Measurements from ENCODE around the gene MFSD1. TPM values are rescaled to one million over a fixed set of nuclear protein-coding genes. Genes with fewer than 3 reads are reported as not detected.

Gene MFSD1
- total and polyA plus RNA-seq, 2 donors (not counting 1 experiment from before 2014, with no cell fraction given): 16.4 to 31.8 TPM

DNA sequence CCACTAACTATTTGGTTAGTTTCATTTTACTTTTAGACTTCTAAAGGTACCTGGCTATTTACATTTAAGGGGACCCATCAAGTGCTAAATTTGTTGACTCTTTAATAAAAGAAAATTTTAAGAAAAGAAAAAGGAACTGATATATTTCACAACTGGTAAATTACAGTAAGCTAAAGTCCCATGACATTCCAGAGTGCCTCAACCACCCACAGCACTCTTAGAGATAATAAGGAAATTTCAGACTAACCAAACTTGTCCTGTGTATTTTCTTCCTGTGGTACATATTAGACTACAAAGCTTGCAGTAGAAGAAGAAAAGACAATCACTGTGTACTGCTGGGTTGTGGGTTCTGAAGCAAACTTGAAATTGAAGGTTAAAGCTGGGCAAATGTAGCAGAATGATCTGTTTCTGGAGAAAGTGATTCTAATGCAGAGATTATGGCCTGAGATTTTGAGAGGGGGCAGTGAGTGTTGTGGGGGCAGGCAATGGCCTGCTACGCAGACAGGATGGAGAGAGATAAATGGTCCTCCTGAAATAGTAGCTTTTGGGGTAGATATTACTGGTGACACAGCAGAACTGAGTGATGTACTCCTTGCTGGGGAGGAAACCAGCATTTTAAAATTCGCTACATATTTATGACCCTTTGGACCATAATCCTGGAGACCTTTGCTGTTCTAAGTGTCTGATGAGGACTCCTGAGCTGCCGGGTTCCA, 24.5 kb upstream of the MFSD1 start:
- CTCF ChIA-PET: interaction anchor here (1.3 kb wide), 1 partner anchor 18 kb away, joined by 3 read pairs; no protein-coding TSS in a partner anchor
- Histone ChIP-seq H2AFZ (ENCODE audit: insufficient read depth, low read depth, low read length, poor library complexity, severe bottlenecking) (no peak overlapping the region), H3K27ac (ENCODE audit: low read length in 2 of 2) (no peak overlapping the region), H3K9me3 (ENCODE audit: control extremely low read depth in 1 of 3, control insufficient read depth in 2 of 3, insufficient read depth in 1 of 3, low read length in 2 of 3) (no peaks in the 10 kb centered on the region), H3K9ac (ENCODE audit: low read length) (no peak overlapping the region), H3K27me3 (replicated peaks in 1 of 4; ENCODE audit: control extremely low read depth in 1 of 4, control insufficient read depth in 3 of 4, insufficient read depth in 4 of 4, low read length in 3 of 4) (no peaks in the 10 kb centered on the region), H3K4me1 (ENCODE audit: control insufficient read depth in 2 of 2, insufficient read depth in 2 of 2, low read length in 2 of 2) (no peaks in the 10 kb centered on the region), H3K4me2 (replicated peaks; ENCODE audit: low read depth, low read length, poor library complexity, severe bottlenecking) (no peak overlapping the region), H4K20me1 (ENCODE audit: control insufficient read depth, insufficient read depth, low read length, poor library complexity, severe bottlenecking) (no peaks in the 10 kb centered on the region), H3K79me2 (ENCODE audit: control insufficient read depth, insufficient read depth, low read length) (no peaks in the 10 kb centered on the region), H3K4me3 (ENCODE audit: control extremely low read depth in 1 of 5, extremely low read depth in 1 of 5, insufficient read depth in 1 of 5, low read depth in 2 of 5, low read length in 4 of 5) (no peak overlapping the region), H3K36me3 (replicated peaks in 1 of 2; ENCODE audit: control extremely low read depth in 1 of 2, control insufficient read depth in 1 of 2, extremely low read depth in 1 of 2, insufficient read depth in 2 of 2, low read length in 1 of 2) (no peaks in the 10 kb centered on the region)
- DNase-seq (no peak), ATAC-seq (ENCODE audit: low read depth) (no peak)
- Mint-ChIP-seq H3K27ac (no peak overlapping the region), H3K4me1 (no peaks in the 10 kb centered on the region), H3K27me3 (no peaks in the 10 kb centered on the region), H3K4me3 (no peak overlapping the region), H3K9me3 (ENCODE audit: insufficient read depth) (no peaks in the 10 kb centered on the region)
- POLR2A ChIA-PET: no interaction called here
- 100% methylated on average over 3 of the region's 3 CpGs for WGBS (ENCODE audit: insufficient coverage)
- TF ChIP-seq, protein P1, sequence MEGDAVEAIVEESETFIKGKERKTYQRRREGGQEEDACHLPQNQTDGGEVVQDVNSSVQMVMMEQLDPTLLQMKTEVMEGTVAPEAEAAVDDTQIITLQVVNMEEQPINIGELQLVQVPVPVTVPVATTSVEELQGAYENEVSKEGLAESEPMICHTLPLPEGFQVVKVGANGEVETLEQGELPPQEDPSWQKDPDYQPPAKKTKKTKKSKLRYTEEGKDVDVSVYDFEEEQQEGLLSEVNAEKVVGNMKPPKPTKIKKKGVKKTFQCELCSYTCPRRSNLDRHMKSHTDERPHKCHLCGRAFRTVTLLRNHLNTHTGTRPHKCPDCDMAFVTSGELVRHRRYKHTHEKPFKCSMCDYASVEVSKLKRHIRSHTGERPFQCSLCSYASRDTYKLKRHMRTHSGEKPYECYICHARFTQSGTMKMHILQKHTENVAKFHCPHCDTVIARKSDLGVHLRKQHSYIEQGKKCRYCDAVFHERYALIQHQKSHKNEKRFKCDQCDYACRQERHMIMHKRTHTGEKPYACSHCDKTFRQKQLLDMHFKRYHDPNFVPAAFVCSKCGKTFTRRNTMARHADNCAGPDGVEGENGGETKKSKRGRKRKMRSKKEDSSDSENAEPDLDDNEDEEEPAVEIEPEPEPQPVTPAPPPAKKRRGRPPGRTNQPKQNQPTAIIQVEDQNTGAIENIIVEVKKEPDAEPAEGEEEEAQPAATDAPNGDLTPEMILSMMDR (IDR thresholded peaks at IDR 0.05): no peak
- intact Hi-C loops (cut with micrococcal nuclease): no loop called here

- Mint-ChIP-seq H3K4me3 (no peak overlapping the region), H3K27ac (no peak overlapping the region), H3K27me3 (no peaks in the 10 kb centered on the region), H3K4me1 (no peaks in the 10 kb centered on the region), H3K9me3 (ENCODE audit: insufficient read depth) (no peaks in the 10 kb centered on the region)
- Histone ChIP-seq H3K4me3 (ENCODE audit: control extremely low read depth in 1 of 5, extremely low read depth in 1 of 5, insufficient read depth in 1 of 5, low read depth in 2 of 5, low read length in 4 of 5) (no peak overlapping the region), H4K20me1 (ENCODE audit: control insufficient read depth, insufficient read depth, low read length, poor library complexity, severe bottlenecking) (no peaks in the 10 kb centered on the region), H3K9me3 (ENCODE audit: control extremely low read depth in 1 of 3, control insufficient read depth in 2 of 3, insufficient read depth in 1 of 3, low read length in 2 of 3) (no peaks in the 10 kb centered on the region), H2AFZ (ENCODE audit: insufficient read depth, low read depth, low read length, poor library complexity, severe bottlenecking) (no peak overlapping the region), H3K79me2 (ENCODE audit: control insufficient read depth, insufficient read depth, low read length) (no peaks in the 10 kb centered on the region), H3K36me3 (replicated peaks in 1 of 2; ENCODE audit: control extremely low read depth in 1 of 2, control insufficient read depth in 1 of 2, extremely low read depth in 1 of 2, insufficient read depth in 2 of 2, low read length in 1 of 2) (no peaks in the 10 kb centered on the region), H3K27me3 (replicated peaks in 1 of 4; ENCODE audit: control extremely low read depth in 1 of 4, control insufficient read depth in 3 of 4, insufficient read depth in 4 of 4, low read length in 3 of 4) (no peaks in the 10 kb centered on the region), H3K4me1 (ENCODE audit: control insufficient read depth in 2 of 2, insufficient read depth in 2 of 2, low read length in 2 of 2) (no peaks in the 10 kb centered on the region), H3K27ac (ENCODE audit: low read length in 2 of 2) (no peak overlapping the region), H3K9ac (ENCODE audit: low read length) (no peak overlapping the region), H3K4me2 (replicated peaks; ENCODE audit: low read depth, low read length, poor library complexity, severe bottlenecking) (no peak overlapping the region)
- DNase-seq: no peak
- no peak for ATAC-seq (ENCODE audit: low read depth)
- intact Hi-C loops (cut with micrococcal nuclease): no loop called here
- POLR2A ChIA-PET: no interaction called here
- TF ChIP-seq EZH2 (IDR thresholded peaks at IDR 0.05; ENCODE audit: borderline replicate concordance, insufficient read depth, low read depth, low read length, poor library complexity, severe bottlenecking): no peak
- TF ChIP-seq, protein P1 (IDR thresholded peaks at IDR 0.05): no peak
- CTCF ChIA-PET: interaction anchor here (1.8 kb wide), 1 partner anchor 121 kb away, joined by 4 read pairs; no protein-coding TSS in a partner anchor
- WGBS (ENCODE audit: insufficient coverage): no CpG with 5 or more reads among the region's 1 CpG
Measured at GRCh38 chr3:158780766-158781165, 21.1 kb upstream of the MFSD1 start.
